Heart right ventricle (tissue), 16 donors: ENCODE measurements around the gene SCYL2. TPM values are rescaled to one million over a fixed set of nuclear protein-coding genes. Genes with fewer than 3 reads are reported as not detected.
"Not testable (repeated sequence)": the region's sequence is repeated elsewhere in the genome, so short reads cannot be mapped to it uniquely, and the experiment has no call there.

ENCODE experiments used
- ATAC-seq, 8 donors: fragments of 200-7000 bp; cut with Tn5 transposase; one replicate each; pipeline ENCODE4 v1.9.1; 2020; ENCODE audit warnings: mild to moderate bottlenecking in 8 of 8, moderate library complexity in 8 of 8, moderate number of reproducible peaks in 1 of 8
- DNase-seq, 2 donors: peaks; one replicate each; pipeline ENCODE4 v3.0.0-alpha.2; 2020
- H3K27ac ChIP-seq, 10 donors: fragments of 200-600 bp; sonication (generic) in 2 of 10; one replicate each; pipeline versions ENCODE4 v1.5.0 to v1.8.0; 2020 to 2022; ENCODE audit warnings: mild to moderate bottlenecking in 3 of 10
- H3K27me3 ChIP-seq, 7 donors: fragments of 200-600 bp; one replicate each; pipeline ENCODE4 v1.8.0; 2021 to 2022; ENCODE audit warnings: mild to moderate bottlenecking in 2 of 7
- H3K36me3 ChIP-seq, 9 donors: fragments of 200-600 bp; sonication (generic) in 1 of 9; one replicate each; pipeline versions ENCODE4 v1.5.0 to v1.8.0; 2020 to 2022; ENCODE audit warnings: mild to moderate bottlenecking in 2 of 9
- H3K4me1 ChIP-seq, 9 donors: fragments of 200-600 bp; sonication (generic) in 1 of 9; one replicate each; pipeline versions ENCODE4 v1.5.0 to v1.8.0; 2020 to 2022; ENCODE audit warnings: mild to moderate bottlenecking in 4 of 9
- H3K4me3 ChIP-seq, 10 donors: fragments of 200-600 bp; sonication (generic) in 2 of 10; one replicate each; pipeline versions ENCODE4 v1.5.0 to v1.8.0; 2020 to 2022; ENCODE audit warnings: mild to moderate bottlenecking in 7 of 10, moderate library complexity in 2 of 10
- H3K9me3 ChIP-seq, 11 donors: fragments of 200-600 bp in 10 of 11; sonication (generic) in 2 of 11; one replicate each; pipeline versions ENCODE4 v1.5.0 to v1.8.0; 2013 to 2022; ENCODE audit warnings: mild to moderate bottlenecking in 2 of 11, control low read depth in 1 of 11, moderate library complexity in 1 of 11
- WGBS, 2 donors: extraction: QIAGEN DNeasy Blood & Tissue Kit; methylation state at CpG; one replicate each; pipeline ENCODE4 v1.1.7; 2013; ENCODE audit warnings: inconsistent platforms in 1 of 2; 5-methylcytosine and 5-hydroxymethylcytosine counted together
- intact Hi-C, 10 donors: fragments of 100-400 bp; cut with DNase I; formaldehyde crosslinking; loops; one replicate each; pipeline versions ENCODE4 v1.11.1 to v1.14.2; 2022
- polyA plus RNA-seq, 2 donors: library from polyadenylated mRNA; stranded (reverse); fragments of 200-250 nt; gene quantifications; one replicate each; pipeline ENCODE4 v1.2.3, GENCODE V29; 2013
- total RNA-seq, 10 donors: library from RNA; stranded (reverse); fragmentation: NEBNext Ultra II Directional in 3 of 10; extraction: Animal tissue kit (Norgen Biotek cat#: 25700) in 3 of 10; gene quantifications; one replicate each; pipeline versions ENCODE4 v1.2.1 to v1.2.4, GENCODE V29; 2021 to 2023
- TF ChIP-seq, protein P1 (sequence below), 9 donors: fragments of 200-600 bp; sonication (generic) in 2 of 9; IDR thresholded peaks; one replicate each; pipeline versions ENCODE4 v1.5.0 to v1.8.0; 2021 to 2022; ENCODE audit warnings: antibody characterized with exemption in 9 of 9, mild to moderate bottlenecking in 5 of 9, moderate library complexity in 1 of 9
- donor health status: Arrhythmogenic right ventricular cardiomyopathy.
- donor health status: ischemic (EF 13 %, LVEDD 7.1; RV severe dilation, severe dysfunction).
- donor health status: healthy with polysubstance abuse.
- donor health status: DM: no; HTN: yes; CAD: no.
- donor health status: DM: no; HTN: no; CAD: no.
- donor health status: ischemic (EF 25% LVEDD 6.9; RV normal size, moderate dysfunction).
- donor health status: ischemic (EF 25% LVEDD 5.7; RV mildly dilated, moderate dysfunction).
- donor health status: healthy.
- donor health status: DM: yes; HTN: yes; CAD: no.
- donor health status: Ischemic cardiomyopathy.
- donor health status: ischemic (EF 35%, LVEDD 5.7; RV mildly dilated, moderate dysfunction).
- donor health status: nonischemic (EF 11% LVEDD 7.7; RV severe dilation, severe dysfunction).
- donor health status: DM: yes; HTN: yes; CAD: no.
- donor health status: PGD.
- donor health status: ischemic (EF 29% LVEDD 5.4; RV normal size, mild dysfunction).
- donor health status: nonischemic (EF 23%, LVEDD 6.1; RV moderate dilation, normal function).

The SCYL2 gene
- total and polyA plus RNA-seq, 12 donors = 9.5 to 40.0 (median 32.1) TPM

DNA sequence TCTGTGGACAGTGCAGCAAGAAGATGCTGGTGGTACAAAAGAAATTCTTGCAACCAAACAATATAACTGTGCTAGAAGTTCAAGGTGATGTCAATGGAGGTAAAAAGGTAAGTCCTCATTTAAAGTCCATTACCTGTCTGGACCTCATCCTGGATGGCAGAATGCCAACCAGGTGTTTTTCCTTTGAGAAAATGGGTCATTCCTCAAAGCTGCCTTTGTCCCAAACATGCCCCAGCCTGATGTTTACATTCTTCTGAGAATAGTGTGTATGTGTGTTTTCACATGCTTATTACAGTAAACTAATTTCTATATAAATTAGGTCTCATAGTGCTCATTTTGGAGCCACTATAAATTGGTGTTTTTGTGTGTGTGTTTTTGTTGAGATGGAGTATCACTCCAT, 41.5 kb upstream of the SCYL2 start:
- Histone ChIP-seq H3K4me1 (no peaks in the 10 kb centered on the region), H3K9me3 (no peaks in the 10 kb centered on the region), H3K27ac (no peak overlapping the region), H3K36me3 (peaks cover 0 to 63% (median 20%) of the 10 kb centered on the region in 9 donors), H3K27me3 (no peaks in the 10 kb centered on the region), H3K4me3 (no peak overlapping the region)
- intact Hi-C loops = no loop called here
- ATAC-seq (no peak), DNase-seq (no peak)
- TF ChIP-seq, protein P1, sequence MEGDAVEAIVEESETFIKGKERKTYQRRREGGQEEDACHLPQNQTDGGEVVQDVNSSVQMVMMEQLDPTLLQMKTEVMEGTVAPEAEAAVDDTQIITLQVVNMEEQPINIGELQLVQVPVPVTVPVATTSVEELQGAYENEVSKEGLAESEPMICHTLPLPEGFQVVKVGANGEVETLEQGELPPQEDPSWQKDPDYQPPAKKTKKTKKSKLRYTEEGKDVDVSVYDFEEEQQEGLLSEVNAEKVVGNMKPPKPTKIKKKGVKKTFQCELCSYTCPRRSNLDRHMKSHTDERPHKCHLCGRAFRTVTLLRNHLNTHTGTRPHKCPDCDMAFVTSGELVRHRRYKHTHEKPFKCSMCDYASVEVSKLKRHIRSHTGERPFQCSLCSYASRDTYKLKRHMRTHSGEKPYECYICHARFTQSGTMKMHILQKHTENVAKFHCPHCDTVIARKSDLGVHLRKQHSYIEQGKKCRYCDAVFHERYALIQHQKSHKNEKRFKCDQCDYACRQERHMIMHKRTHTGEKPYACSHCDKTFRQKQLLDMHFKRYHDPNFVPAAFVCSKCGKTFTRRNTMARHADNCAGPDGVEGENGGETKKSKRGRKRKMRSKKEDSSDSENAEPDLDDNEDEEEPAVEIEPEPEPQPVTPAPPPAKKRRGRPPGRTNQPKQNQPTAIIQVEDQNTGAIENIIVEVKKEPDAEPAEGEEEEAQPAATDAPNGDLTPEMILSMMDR (IDR thresholded peaks at IDR 0.05) = no peak

DNA sequence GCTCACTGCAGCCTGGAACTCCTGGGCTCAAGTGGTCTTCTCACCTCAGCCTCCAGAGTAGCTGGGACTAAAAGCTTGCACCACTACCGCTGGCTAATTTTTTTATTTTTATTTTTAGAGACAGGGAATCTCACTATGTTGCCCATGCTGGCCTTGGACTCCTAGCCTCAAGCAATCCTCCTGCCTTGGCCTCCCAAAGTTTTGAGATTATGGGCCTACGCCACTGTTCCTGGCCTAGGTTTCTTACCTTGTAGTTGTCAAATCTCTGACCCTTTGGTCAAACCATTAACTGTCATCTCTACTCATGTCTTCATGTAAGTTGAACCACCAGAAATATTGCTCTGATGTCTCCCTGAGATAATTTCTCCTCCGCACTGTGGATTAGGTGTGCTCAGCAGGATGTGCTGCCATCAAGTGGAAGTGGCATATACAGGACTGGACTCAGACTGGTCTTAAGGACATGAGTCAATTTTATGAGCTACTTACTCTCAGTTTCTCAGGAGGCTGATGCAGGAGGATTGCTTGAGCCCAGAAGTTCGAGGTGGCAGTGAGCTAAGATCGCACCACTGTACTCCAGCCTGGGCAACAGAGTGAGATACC, 37.8 kb upstream of the SCYL2 start:
- DNase-seq (no peak), ATAC-seq (no peak)
- no peaks in the 10 kb centered on the region for H3K27me3 ChIP-seq
- TF ChIP-seq, protein P1 (IDR thresholded peaks at IDR 0.05) = no peak
- H3K4me3 ChIP-seq = no peak overlapping the region
- WGBS, 2 donors = 95% methylated on average over 5 of the region's 5 CpGs
- no peaks in the 10 kb centered on the region for H3K9me3 ChIP-seq
- no peak overlapping the region for H3K27ac ChIP-seq
- no peaks in the 10 kb centered on the region for H3K4me1 ChIP-seq
- peaks cover 0 to 27% (median 13%) of the 10 kb centered on the region in 9 donors for H3K36me3 ChIP-seq
- intact Hi-C loops = no loop called here

DNA sequence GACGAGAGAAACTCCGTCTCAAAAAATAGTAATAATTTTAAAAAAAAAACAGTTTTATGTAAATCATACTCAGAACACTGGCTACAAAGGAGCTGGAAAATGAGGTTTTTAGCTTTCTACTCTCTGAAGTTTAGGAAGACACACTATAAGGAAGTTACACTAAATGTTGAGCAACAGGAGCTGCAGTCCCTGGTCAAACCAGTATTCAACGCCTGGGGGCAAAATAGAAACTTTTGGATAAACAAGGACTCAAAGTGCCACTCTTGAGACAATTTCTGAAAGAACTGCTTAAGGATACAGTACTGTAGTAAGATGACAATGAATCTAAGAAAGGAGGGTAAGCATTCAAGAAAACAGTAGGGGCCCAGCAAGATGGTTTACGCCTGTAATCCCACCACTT, 37.1 kb upstream of the SCYL2 start:
- no peak overlapping the region for H3K27ac ChIP-seq
- no peaks in the 10 kb centered on the region for H3K4me1 ChIP-seq
- intact Hi-C loops = loop anchor here in 8 of 10 donors (5.0 to 10.0 kb wide), 7 partner anchors 105 to 515 kb away; no protein-coding TSS in a partner anchor
- H3K27me3 ChIP-seq = no peaks in the 10 kb centered on the region
- H3K4me3 ChIP-seq = no peak overlapping the region
- no peaks in the 10 kb centered on the region for H3K9me3 ChIP-seq
- TF ChIP-seq, protein P1 (IDR thresholded peaks at IDR 0.05) = no peak
- DNase-seq = no peak
- 88 to 91% methylated on average over 4 of the region's 4 CpGs for WGBS, 2 donors
- H3K36me3 ChIP-seq = peaks cover 0 to 20% (median 9%) of the 10 kb centered on the region in 9 donors
- ATAC-seq = no peak

DNA sequence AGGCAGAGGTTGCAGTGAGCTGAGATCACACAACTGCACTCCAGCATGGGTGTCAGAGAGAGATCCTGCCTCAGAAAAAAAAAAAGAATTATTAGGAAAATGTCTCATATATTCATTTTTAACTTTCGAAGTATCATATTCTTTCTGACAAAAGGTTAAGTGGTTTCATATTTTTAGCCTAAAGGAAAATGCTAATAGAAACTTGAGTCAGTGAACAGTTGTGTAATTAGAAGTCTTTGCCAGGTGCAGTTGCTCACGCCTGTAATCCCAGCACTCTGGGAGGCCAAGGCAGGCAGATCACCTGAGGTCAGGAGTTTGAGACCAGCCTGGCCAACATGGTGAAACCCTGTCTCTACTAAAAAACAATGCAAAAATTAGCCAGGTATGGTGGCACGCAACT, 35.1 kb upstream of the SCYL2 start:
- not testable (repeated sequence) for H3K36me3 ChIP-seq, ATAC-seq, H3K9me3 ChIP-seq, H3K27me3 ChIP-seq, H3K4me3 ChIP-seq, H3K27ac ChIP-seq, DNase-seq, H3K4me1 ChIP-seq
- intact Hi-C loops = loop anchor here in 8 of 10 donors (5.0 to 10.0 kb wide), 7 partner anchors 103 to 513 kb away; no protein-coding TSS in a partner anchor
- WGBS, 2 donors = 83 to 90% methylated on average over 3 of the region's 3 CpGs

DNA sequence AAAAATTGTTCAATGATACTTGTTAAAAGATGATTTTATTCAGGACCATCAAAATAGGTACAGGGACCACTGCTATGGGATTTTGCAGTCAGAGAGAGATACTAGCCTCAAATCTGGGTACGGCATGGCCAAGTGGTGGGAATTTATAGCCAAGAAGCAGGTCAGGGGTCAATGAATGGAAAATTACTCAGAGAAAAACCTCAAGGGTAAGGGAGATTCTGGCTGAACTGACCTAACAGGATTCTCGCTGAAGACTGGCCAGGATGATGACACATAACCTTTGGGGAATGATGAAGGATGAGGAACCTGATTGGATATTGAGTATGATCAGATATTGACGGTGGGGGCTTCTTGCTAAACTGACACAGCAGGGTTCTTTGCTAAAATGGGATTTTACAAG, 32.8 kb upstream of the SCYL2 start:
- TF ChIP-seq, protein P1 (IDR thresholded peaks at IDR 0.05) = no peak
- peak in 1 of 2 donors; percentile 29 for DNase-seq
- Histone ChIP-seq H3K9me3 (no peaks in the 10 kb centered on the region), H3K36me3 (no peaks in the 10 kb centered on the region), H3K4me3 (no peak overlapping the region), H3K27me3 (no peaks in the 10 kb centered on the region), H3K4me1 (no peaks in the 10 kb centered on the region), H3K27ac (peak overlapping the region in 3 of 10 donors; percentile 17 to 31 (median 26))
- intact Hi-C loops = loop anchor here in 9 of 10 donors (1.0 to 10.0 kb wide), 9 partner anchors 101 to 511 kb away; no protein-coding TSS in a partner anchor
- ATAC-seq = peak in 6 of 8 donors; percentile 28 to 64 (median 46)
- 22 to 24% methylated on average over 3 of the region's 3 CpGs for WGBS, 2 donors
